GM12878 (cell line): ENCODE results near the gene ITGB2.

Source experiments
- CTCF ChIP-seq, 3 experiments: IDR thresholded peaks in 2 of 3; conservative IDR thresholded peaks in 1 of 3; 2 replicates each; pipeline ENCODE4 v1.5.1; 2011; ENCODE audit warnings: low read depth in 3 of 3, low read length in 3 of 3, mild to moderate bottlenecking in 3 of 3, control low read depth in 2 of 3, moderate library complexity in 2 of 3, inconsistent platforms in 1 of 3, mixed read lengths in 1 of 3; ENCODE audit not compliant: control insufficient read depth in 2 of 3, insufficient read depth in 1 of 3; ENCODE audit errors: extremely low read depth in 1 of 3
- EED ChIP-seq: sonication (generic); IDR thresholded peaks from 2 replicates; pipeline ENCODE4 v1.6.1; 2016; ENCODE audit warnings: antibody characterized with exemption, low read depth
- EZH2 ChIP-seq: IDR thresholded peaks from 2 replicates; pipeline ENCODE4 v1.6.1; 2012; ENCODE audit warnings: low read depth, mild to moderate bottlenecking, control low read depth, inconsistent platforms, low read length, borderline replicate concordance; ENCODE audit not compliant: control insufficient read depth
- GABPA ChIP-seq: IDR thresholded peaks from 2 replicates; pipeline ENCODE4 v1.6.1; 2014; ENCODE audit warnings: antibody characterized with exemption, low read depth, mild to moderate bottlenecking, inconsistent platforms
- IRF3 ChIP-seq: fragments of 450-650 bp; IDR thresholded peaks from 2 replicates; pipeline ENCODE4 v1.6.1; 2014; ENCODE audit warnings: mild to moderate bottlenecking
- LARP7 ChIP-seq: fragments of 450-650 bp; IDR thresholded peaks from 2 replicates; pipeline ENCODE4 v1.6.1; 2017; ENCODE audit warnings: mild to moderate bottlenecking
- POLR2AphosphoS5 ChIP-seq: IDR thresholded peaks from 2 replicates; pipeline ENCODE4 v1.6.1; 2011; ENCODE audit warnings: mild to moderate bottlenecking, low read length, inconsistent platforms
- ZNF274 ChIP-seq: IDR thresholded peaks from one replicate; pipeline ENCODE4 v1.8.0; 2011; ENCODE audit not compliant: insufficient read length, insufficient read depth

GRCh38 chr21:44914176-44914874 is 6.4 kb downstream of the ITGB2 start:
- TF ChIP-seq IRF3 (no peak), CTCF (IDR thresholded peaks at IDR 0.05 in 2 of 3, conservative IDR thresholded peaks at IDR 0.05 in 1 of 3; ENCODE audit: control insufficient read depth in 2 of 3, extremely low read depth in 1 of 3, insufficient read depth in 1 of 3, low read depth in 3 of 3, low read length in 3 of 3) (no peak), LARP7 (no peak), GABPA (peak; percentile 84), EED (no peak), POLR2AphosphoS5 (no peak), EZH2 (no peak), ZNF274 (no peak)
